ENCODE measurements around the gene P2RX7. TPM values are rescaled to one million over a fixed set of nuclear protein-coding genes. Genes with fewer than 3 reads are reported as not detected.

Gene P2RX7
- total and polyA plus RNA-seq, 9 of the 15 experiments (the other 6 are each of a cell fraction or from before 2014, with no cell fraction given) = 0.04 to 0.65 (median 0.30) TPM

DNA sequence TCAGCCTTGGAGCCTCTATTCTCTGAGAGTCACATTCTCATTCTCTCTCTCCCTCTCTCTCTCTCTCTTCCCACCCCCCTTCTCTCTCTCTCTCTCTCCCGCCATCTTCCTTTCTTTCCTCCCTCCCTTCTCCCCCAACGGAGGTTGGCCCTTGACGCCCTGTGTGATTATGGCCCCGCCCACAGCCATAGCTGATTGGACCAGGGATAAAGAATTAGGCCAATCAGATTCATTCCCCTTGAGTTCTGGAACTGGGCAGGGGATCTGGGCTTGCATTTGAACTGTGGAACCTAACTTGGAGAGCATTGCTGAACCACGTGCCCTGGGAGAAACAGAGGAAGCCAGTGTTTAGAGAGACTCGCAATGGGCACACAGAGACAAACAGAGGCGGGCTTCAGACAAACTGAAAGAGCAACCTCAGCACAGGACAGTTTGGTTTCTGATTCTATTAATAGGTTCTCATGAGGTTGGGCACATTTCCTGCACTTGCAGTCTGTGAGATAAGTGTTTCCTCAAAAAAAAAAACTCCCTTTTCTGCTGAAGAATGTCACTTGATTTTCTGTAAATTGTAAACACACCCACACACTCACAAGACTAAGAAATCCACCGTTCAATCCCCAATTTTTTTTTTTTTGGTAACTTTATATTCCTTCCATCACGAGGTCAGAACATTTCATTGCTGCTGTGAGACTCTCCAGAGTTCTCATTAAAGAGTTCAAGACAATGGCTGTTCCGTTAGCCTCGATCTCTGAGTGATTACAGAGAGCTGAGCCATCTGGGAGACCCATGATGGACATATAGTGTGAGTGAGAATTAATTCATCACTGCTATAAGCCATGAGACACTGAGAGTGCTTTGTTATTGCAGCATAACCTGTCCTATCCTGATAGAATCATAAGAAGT, 3.5 kb upstream of the P2RX7 start (continued):
- peak; percentile 23; the same call in 1 of the 2 replicates for TF ChIP-seq MAFG (tag; conservative IDR thresholded peaks at IDR 0.05)
- TF ChIP-seq GTF2F1 (IDR thresholded peaks at IDR 0.05; ENCODE audit: low read depth, low read length) = no peak
- TF ChIP-seq ZNF766 (CRISPR knock-in tag; conservative IDR thresholded peaks at IDR 0.05) = 0 out of 2 replicates have a peak, but pooled peaks have one; percentile 15
- TF ChIP-seq, protein P1, sequence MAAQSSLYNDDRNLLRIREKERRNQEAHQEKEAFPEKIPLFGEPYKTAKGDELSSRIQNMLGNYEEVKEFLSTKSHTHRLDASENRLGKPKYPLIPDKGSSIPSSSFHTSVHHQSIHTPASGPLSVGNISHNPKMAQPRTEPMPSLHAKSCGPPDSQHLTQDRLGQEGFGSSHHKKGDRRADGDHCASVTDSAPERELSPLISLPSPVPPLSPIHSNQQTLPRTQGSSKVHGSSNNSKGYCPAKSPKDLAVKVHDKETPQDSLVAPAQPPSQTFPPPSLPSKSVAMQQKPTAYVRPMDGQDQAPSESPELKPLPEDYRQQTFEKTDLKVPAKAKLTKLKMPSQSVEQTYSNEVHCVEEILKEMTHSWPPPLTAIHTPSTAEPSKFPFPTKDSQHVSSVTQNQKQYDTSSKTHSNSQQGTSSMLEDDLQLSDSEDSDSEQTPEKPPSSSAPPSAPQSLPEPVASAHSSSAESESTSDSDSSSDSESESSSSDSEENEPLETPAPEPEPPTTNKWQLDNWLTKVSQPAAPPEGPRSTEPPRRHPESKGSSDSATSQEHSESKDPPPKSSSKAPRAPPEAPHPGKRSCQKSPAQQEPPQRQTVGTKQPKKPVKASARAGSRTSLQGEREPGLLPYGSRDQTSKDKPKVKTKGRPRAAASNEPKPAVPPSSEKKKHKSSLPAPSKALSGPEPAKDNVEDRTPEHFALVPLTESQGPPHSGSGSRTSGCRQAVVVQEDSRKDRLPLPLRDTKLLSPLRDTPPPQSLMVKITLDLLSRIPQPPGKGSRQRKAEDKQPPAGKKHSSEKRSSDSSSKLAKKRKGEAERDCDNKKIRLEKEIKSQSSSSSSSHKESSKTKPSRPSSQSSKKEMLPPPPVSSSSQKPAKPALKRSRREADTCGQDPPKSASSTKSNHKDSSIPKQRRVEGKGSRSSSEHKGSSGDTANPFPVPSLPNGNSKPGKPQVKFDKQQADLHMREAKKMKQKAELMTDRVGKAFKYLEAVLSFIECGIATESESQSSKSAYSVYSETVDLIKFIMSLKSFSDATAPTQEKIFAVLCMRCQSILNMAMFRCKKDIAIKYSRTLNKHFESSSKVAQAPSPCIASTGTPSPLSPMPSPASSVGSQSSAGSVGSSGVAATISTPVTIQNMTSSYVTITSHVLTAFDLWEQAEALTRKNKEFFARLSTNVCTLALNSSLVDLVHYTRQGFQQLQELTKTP (IDR thresholded peaks at IDR 0.05; ENCODE audit: low read depth in 1 of 2, partially characterized antibody in 2 of 2) = peak in 1 of 2 experiments; percentile 51
- TF ChIP-seq MYC (IDR thresholded peaks at IDR 0.05; ENCODE audit: low read depth, low read length) = peak; percentile 57
- TF ChIP-seq MYC (CRISPR knock-in tag; IDR thresholded peaks at IDR 0.05; ENCODE audit: borderline replicate concordance, low read depth) = no peak
- TF ChIP-seq, protein P2, sequence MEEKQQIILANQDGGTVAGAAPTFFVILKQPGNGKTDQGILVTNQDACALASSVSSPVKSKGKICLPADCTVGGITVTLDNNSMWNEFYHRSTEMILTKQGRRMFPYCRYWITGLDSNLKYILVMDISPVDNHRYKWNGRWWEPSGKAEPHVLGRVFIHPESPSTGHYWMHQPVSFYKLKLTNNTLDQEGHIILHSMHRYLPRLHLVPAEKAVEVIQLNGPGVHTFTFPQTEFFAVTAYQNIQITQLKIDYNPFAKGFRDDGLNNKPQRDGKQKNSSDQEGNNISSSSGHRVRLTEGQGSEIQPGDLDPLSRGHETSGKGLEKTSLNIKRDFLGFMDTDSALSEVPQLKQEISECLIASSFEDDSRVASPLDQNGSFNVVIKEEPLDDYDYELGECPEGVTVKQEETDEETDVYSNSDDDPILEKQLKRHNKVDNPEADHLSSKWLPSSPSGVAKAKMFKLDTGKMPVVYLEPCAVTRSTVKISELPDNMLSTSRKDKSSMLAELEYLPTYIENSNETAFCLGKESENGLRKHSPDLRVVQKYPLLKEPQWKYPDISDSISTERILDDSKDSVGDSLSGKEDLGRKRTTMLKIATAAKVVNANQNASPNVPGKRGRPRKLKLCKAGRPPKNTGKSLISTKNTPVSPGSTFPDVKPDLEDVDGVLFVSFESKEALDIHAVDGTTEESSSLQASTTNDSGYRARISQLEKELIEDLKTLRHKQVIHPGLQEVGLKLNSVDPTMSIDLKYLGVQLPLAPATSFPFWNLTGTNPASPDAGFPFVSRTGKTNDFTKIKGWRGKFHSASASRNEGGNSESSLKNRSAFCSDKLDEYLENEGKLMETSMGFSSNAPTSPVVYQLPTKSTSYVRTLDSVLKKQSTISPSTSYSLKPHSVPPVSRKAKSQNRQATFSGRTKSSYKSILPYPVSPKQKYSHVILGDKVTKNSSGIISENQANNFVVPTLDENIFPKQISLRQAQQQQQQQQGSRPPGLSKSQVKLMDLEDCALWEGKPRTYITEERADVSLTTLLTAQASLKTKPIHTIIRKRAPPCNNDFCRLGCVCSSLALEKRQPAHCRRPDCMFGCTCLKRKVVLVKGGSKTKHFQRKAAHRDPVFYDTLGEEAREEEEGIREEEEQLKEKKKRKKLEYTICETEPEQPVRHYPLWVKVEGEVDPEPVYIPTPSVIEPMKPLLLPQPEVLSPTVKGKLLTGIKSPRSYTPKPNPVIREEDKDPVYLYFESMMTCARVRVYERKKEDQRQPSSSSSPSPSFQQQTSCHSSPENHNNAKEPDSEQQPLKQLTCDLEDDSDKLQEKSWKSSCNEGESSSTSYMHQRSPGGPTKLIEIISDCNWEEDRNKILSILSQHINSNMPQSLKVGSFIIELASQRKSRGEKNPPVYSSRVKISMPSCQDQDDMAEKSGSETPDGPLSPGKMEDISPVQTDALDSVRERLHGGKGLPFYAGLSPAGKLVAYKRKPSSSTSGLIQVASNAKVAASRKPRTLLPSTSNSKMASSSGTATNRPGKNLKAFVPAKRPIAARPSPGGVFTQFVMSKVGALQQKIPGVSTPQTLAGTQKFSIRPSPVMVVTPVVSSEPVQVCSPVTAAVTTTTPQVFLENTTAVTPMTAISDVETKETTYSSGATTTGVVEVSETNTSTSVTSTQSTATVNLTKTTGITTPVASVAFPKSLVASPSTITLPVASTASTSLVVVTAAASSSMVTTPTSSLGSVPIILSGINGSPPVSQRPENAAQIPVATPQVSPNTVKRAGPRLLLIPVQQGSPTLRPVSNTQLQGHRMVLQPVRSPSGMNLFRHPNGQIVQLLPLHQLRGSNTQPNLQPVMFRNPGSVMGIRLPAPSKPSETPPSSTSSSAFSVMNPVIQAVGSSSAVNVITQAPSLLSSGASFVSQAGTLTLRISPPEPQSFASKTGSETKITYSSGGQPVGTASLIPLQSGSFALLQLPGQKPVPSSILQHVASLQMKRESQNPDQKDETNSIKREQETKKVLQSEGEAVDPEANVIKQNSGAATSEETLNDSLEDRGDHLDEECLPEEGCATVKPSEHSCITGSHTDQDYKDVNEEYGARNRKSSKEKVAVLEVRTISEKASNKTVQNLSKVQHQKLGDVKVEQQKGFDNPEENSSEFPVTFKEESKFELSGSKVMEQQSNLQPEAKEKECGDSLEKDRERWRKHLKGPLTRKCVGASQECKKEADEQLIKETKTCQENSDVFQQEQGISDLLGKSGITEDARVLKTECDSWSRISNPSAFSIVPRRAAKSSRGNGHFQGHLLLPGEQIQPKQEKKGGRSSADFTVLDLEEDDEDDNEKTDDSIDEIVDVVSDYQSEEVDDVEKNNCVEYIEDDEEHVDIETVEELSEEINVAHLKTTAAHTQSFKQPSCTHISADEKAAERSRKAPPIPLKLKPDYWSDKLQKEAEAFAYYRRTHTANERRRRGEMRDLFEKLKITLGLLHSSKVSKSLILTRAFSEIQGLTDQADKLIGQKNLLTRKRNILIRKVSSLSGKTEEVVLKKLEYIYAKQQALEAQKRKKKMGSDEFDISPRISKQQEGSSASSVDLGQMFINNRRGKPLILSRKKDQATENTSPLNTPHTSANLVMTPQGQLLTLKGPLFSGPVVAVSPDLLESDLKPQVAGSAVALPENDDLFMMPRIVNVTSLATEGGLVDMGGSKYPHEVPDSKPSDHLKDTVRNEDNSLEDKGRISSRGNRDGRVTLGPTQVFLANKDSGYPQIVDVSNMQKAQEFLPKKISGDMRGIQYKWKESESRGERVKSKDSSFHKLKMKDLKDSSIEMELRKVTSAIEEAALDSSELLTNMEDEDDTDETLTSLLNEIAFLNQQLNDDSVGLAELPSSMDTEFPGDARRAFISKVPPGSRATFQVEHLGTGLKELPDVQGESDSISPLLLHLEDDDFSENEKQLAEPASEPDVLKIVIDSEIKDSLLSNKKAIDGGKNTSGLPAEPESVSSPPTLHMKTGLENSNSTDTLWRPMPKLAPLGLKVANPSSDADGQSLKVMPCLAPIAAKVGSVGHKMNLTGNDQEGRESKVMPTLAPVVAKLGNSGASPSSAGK (IDR thresholded peaks at IDR 0.05) = peak; percentile 96
